Stimulated activated CD8-positive, alpha-beta memory T cell treated with anti-CD3 and anti-CD28 coated beads, Interleukin-7, amount 100 ng/mL, for 24 hours (primary cell): ENCODE results near the gene EPSTI1.

ENCODE experiments used
- DNase-seq: peaks from one replicate; pipeline ENCODE4 v3.0.0-alpha.2; 2020; ENCODE audit warnings: low read depth

The EPSTI1 gene

GRCh38 chr13:42849200-42849599 is 142.8 kb downstream of the EPSTI1 start:
- DNase-seq: no peak

GRCh38 chr13:42847891-42848663 is 144.0 kb downstream of the EPSTI1 start:
- no peak for DNase-seq

- DNase-seq: no peak
Observed at GRCh38 chr13:42836930-42837690, 154.9 kb downstream of the EPSTI1 start.
